Endothelial cell of umbilical vein (primary cell): ENCODE measurements around the gene ZNF423. TPM values are rescaled to one million over a fixed set of nuclear protein-coding genes. Genes with fewer than 3 reads are reported as not detected.
"Not testable (repeated sequence)": the region's sequence is repeated elsewhere in the genome, so short reads cannot be mapped to it uniquely, and the experiment has no call there.

Experiments used
- BruUV-seq: library from RNA; stranded (reverse); fragments of 400-500 nt; replicated peaks from 2 replicates; lab custom pipeline; 2021; lab: Mats Ljungman, UMichigan
- CTCF ChIA-PET: fragments of 300-600, 350-600 bp; sonication (Branson Sonifier 250); formaldehyde crosslinking; loops from one replicate; lab custom pipeline; 2021; ENCODE audit warnings: antibody characterized with exemption, inconsistent platforms; lab: Charles Lee
- POLR2A ChIA-PET: fragments of 300-600, 350-600 bp; sonication (Branson Sonifier 250); formaldehyde crosslinking; loops from one replicate; lab custom pipeline; 2021; ENCODE audit warnings: antibody characterized with exemption, inconsistent platforms; lab: Charles Lee
- DNase-seq: peaks from one replicate; pipeline ENCODE4 v3.0.0-alpha.2; 2011; ENCODE audit warnings: low read depth, low spot score
- FAIRE-seq: peaks from 2 replicates; lab custom pipeline; 2011; peaks lifted over from hg19 to GRCh38; lab: Jason Lieb, UNC
- H2AFZ ChIP-seq: 2 replicates; pipeline ENCODE4 v1.6.0; 2012; ENCODE audit warnings: low read depth, low read length, control low read depth, inconsistent platforms
- H3K27ac ChIP-seq: 2 replicates; pipeline ENCODE4 v1.5.1; 2011; ENCODE audit warnings: low read depth, mild to moderate bottlenecking, control low read depth, low read length, moderate library complexity; ENCODE audit not compliant: insufficient read depth
- H3K27me3 ChIP-seq, 2 experiments: 2 replicates each; pipeline versions ENCODE4 v1.6.0 to v1.6.1; 2011; ENCODE audit warnings: low read length in 2 of 2, mixed read lengths in 1 of 2; ENCODE audit not compliant: control insufficient read depth in 2 of 2, insufficient read depth in 2 of 2
- H3K36me3 ChIP-seq, 2 experiments: 2 replicates in 1 of 2; 3 replicates in 1 of 2; pipeline ENCODE4 v1.5.1; 2011; ENCODE audit warnings: low read length in 2 of 2, mild to moderate bottlenecking in 1 of 2, moderate library complexity in 1 of 2; ENCODE audit not compliant: control insufficient read depth in 2 of 2, insufficient read depth in 2 of 2; ENCODE audit errors: extremely low read depth in 1 of 2
- H3K4me1 ChIP-seq: 3 replicates; pipeline ENCODE4 v1.5.1; 2011; ENCODE audit warnings: mild to moderate bottlenecking, low read length; ENCODE audit not compliant: control insufficient read depth, insufficient read depth; ENCODE audit errors: extremely low read depth
- H3K4me2 ChIP-seq: 2 replicates; pipeline ENCODE4 v1.6.1; 2011; ENCODE audit warnings: low read length, control low read depth, mixed read lengths; ENCODE audit not compliant: insufficient read depth
- H3K4me3 ChIP-seq, 3 experiments: fragments of 200-600 bp in 1 of 3; sonication (generic), shearing (Covaris generic) in 1 of 3; replicated peaks in 1 of 3; 2 replicates each; pipeline ENCODE4 v1.5.1; 2011 to 2016; ENCODE audit warnings: control low read depth in 3 of 3, low read length in 3 of 3, mild to moderate bottlenecking in 2 of 3, inconsistent platforms in 1 of 3, low read depth in 1 of 3, moderate library complexity in 1 of 3; ENCODE audit not compliant: insufficient read depth in 1 of 3
- H3K79me2 ChIP-seq: 2 replicates; pipeline ENCODE4 v1.6.0; 2012; ENCODE audit warnings: low read length, inconsistent platforms; ENCODE audit not compliant: control insufficient read depth, insufficient read depth
- H3K9ac ChIP-seq: replicated peaks from 2 replicates; pipeline ENCODE3; 2011; ENCODE audit warnings: low read length, control low read depth; ENCODE audit not compliant: insufficient read depth; ENCODE audit errors: extremely low read depth
- H3K9me1 ChIP-seq: replicated peaks from 3 replicates; pipeline ENCODE4 v1.6.0; 2011; ENCODE audit warnings: mild to moderate bottlenecking, low read length; ENCODE audit not compliant: control insufficient read depth, insufficient read depth; ENCODE audit errors: extremely low read depth
- H3K9me3 ChIP-seq: replicated peaks from 2 replicates; pipeline ENCODE4 v1.5.1; 2012; ENCODE audit warnings: low read length, inconsistent platforms; ENCODE audit not compliant: control insufficient read depth, insufficient read depth
- H4K20me1 ChIP-seq: replicated peaks from 2 replicates; pipeline ENCODE3; 2011; ENCODE audit warnings: mild to moderate bottlenecking, low read length; ENCODE audit not compliant: control insufficient read depth, insufficient read depth; ENCODE audit errors: extremely low read depth
- CTCF ChIP-seq, 2 donors: IDR thresholded peaks; 1 replicate in 1 of 2; 2 replicates in 1 of 2; pipeline ENCODE4 v1.5.1; 2011; ENCODE audit warnings: low read length in 2 of 2, mild to moderate bottlenecking in 2 of 2, moderate library complexity in 2 of 2, control low read depth in 1 of 2, inconsistent platforms in 1 of 2, low read depth in 1 of 2; ENCODE audit not compliant: insufficient read depth in 1 of 2; ENCODE audit errors: extremely low read depth in 1 of 2
- EZH2 ChIP-seq: IDR thresholded peaks from 2 replicates; pipeline ENCODE4 v1.6.1; 2012; ENCODE audit warnings: borderline replicate concordance, low read depth, mild to moderate bottlenecking, moderate library complexity, low read length, inconsistent platforms; ENCODE audit not compliant: severe bottlenecking
- FOS ChIP-seq: IDR thresholded peaks from 2 replicates; pipeline ENCODE4 v1.6.1; 2011; ENCODE audit warnings: mild to moderate bottlenecking, low read length, moderate library complexity, borderline replicate concordance; ENCODE audit not compliant: insufficient read depth
- GATA2 ChIP-seq: IDR thresholded peaks from 2 replicates; pipeline ENCODE4 v1.7.0; 2011; ENCODE audit warnings: low read depth, mild to moderate bottlenecking, moderate library complexity, mixed read lengths, low read length; ENCODE audit not compliant: insufficient read length, insufficient read depth
- JUN ChIP-seq: IDR thresholded peaks from 2 replicates; pipeline ENCODE4 v1.6.1; 2011; ENCODE audit warnings: borderline replicate concordance, low read depth; ENCODE audit not compliant: insufficient read length, insufficient read depth
- MAX ChIP-seq: IDR thresholded peaks from 2 replicates; pipeline ENCODE4 v1.6.1; 2011; ENCODE audit not compliant: insufficient read depth, insufficient read length
- MYC ChIP-seq: IDR thresholded peaks from one replicate; pipeline ENCODE4 v1.6.1; 2011; ENCODE audit warnings: mild to moderate bottlenecking, low read depth, low read length
- POLR2A ChIP-seq: IDR thresholded peaks from 2 replicates; pipeline ENCODE4 v1.6.1; 2012; ENCODE audit warnings: low read depth, mild to moderate bottlenecking, control low read depth, low read length
- POLR2AphosphoS5 ChIP-seq: IDR thresholded peaks from 2 replicates; pipeline ENCODE4 v1.6.1; 2012; ENCODE audit warnings: low read depth, mild to moderate bottlenecking, control low read depth, low read length, moderate library complexity; ENCODE audit not compliant: insufficient read depth
- dilution Hi-C: fragments of 300-500 bp; cut with MboI; formaldehyde crosslinking; loops from one replicate; pipeline ENCODE4 v1.15.0; 2019; ENCODE audit warnings: low sequenced_read_pairs; ENCODE audit not compliant: extremely low pct_ligation_motif_present
- intact Hi-C: fragments of 100-400 bp; cut with micrococcal nuclease; formaldehyde crosslinking; loops from one replicate; pipeline ENCODE4 v1.10.0; 2022
- polyA plus RNA-seq, 4 experiments: library from polyadenylated mRNA; depleted of rRNA in 3 of 4; stranded (reverse) in 3 of 4; unstranded in 1 of 4; fragments of >200 nt; gene quantifications; 2 replicates each; pipeline versions ENCODE4 v1.2.1 to v1.2.3, GENCODE V29; 2011 to 2012; ENCODE audit warnings: missing spikeins in 1 of 4
- total RNA-seq: library from RNA; stranded (reverse); gene quantifications from 2 replicates; pipeline ENCODE4 v1.2.3, GENCODE V29; 2021

Gene ZNF423
- total and polyA plus RNA-seq, 2 donors (not counting 3 experiments of a cell fraction or from before 2014, with no cell fraction given), result 2.2 to 8.1 TPM

- H4K20me1 ChIP-seq, result no peaks in the 10 kb centered on the region
- intact Hi-C loops, result no loop called here
- H3K9ac ChIP-seq, result no peak overlapping the region
- H3K27ac ChIP-seq, result no peak overlapping the region
- no peak overlapping the region for H3K4me3 ChIP-seq
- H3K4me1 ChIP-seq, result no peaks in the 10 kb centered on the region
- no peaks in the 10 kb centered on the region for H3K9me3 ChIP-seq
- no TSS peak for BruUV-seq
- no peaks in the 10 kb centered on the region for H3K79me2 ChIP-seq
- H3K9me1 ChIP-seq, result no peaks in the 10 kb centered on the region
- ChIA-PET CTCF (no interaction called here), POLR2A (no interaction called here)
- FAIRE-seq (no peak), DNase-seq (no peak)
- dilution Hi-C loops, result no loop called here
- no peaks in the 10 kb centered on the region for H3K36me3 ChIP-seq
- TF ChIP-seq POLR2AphosphoS5 (no peak), MAX (no peak), FOS (no peak), CTCF (IDR thresholded peaks at IDR 0.05; ENCODE audit: extremely low read depth in 1 of 2, insufficient read depth in 1 of 2, low read depth in 1 of 2, low read length in 2 of 2) (no peak), MYC (no peak), JUN (no peak), GATA2 (no peak), POLR2A (no peak), EZH2 (no peak)
- H3K4me2 ChIP-seq, result no peak overlapping the region
- H2AFZ ChIP-seq, result no peak overlapping the region
- no peaks in the 10 kb centered on the region for H3K27me3 ChIP-seq
Measured at GRCh38 chr16:49679095-49679494, 176.8 kb downstream of the ZNF423 start.

- CTCF ChIA-PET, H3K4me2 ChIP-seq, dilution Hi-C loops: not testable (repeated sequence)
Measured at GRCh38 chr16:49677661-49678060, 178.3 kb downstream of the ZNF423 start.

More at GRCh38 chr16:49677661-49678060, 178.3 kb downstream of the ZNF423 start:
- H3K27me3 ChIP-seq, H4K20me1 ChIP-seq, H3K9me3 ChIP-seq, H2AFZ ChIP-seq, H3K4me3 ChIP-seq, DNase-seq, POLR2A ChIA-PET, H3K79me2 ChIP-seq, H3K4me1 ChIP-seq, H3K36me3 ChIP-seq, H3K9ac ChIP-seq, H3K27ac ChIP-seq, BruUV-seq, FAIRE-seq, intact Hi-C loops, H3K9me1 ChIP-seq: not testable (repeated sequence)
